H1 (cell line): ENCODE results near the gene SERPINB13. TPM values are rescaled to one million over a fixed set of nuclear protein-coding genes. Genes with fewer than 3 reads are reported as not detected.

Experiments used
- ATF2 ChIP-seq: IDR thresholded peaks from 2 replicates; pipeline ENCODE4 v1.6.1; 2012; ENCODE audit warnings: low read length, inconsistent platforms
- CEBPB ChIP-seq: IDR thresholded peaks from 2 replicates; pipeline ENCODE4 v1.6.1; 2012; ENCODE audit warnings: low read depth, low read length
- EP300 ChIP-seq, 2 experiments: IDR thresholded peaks; 1 replicate in 1 of 2; 2 replicates in 1 of 2; pipeline ENCODE4 v1.6.1; 2011 to 2012; ENCODE audit warnings: low read depth in 2 of 2, low read length in 2 of 2, mild to moderate bottlenecking in 2 of 2, borderline replicate concordance in 1 of 2, inconsistent platforms in 1 of 2, moderate library complexity in 1 of 2
- JUND ChIP-seq: IDR thresholded peaks from 2 replicates; pipeline ENCODE4 v1.6.1; 2011; ENCODE audit warnings: mild to moderate bottlenecking, improper control_type of control experiment, low read length
- KDM4A ChIP-seq: IDR thresholded peaks from one replicate; pipeline ENCODE4 v1.7.1; 2012; ENCODE audit warnings: low read depth, mild to moderate bottlenecking, moderate library complexity, low read length, inconsistent platforms; ENCODE audit not compliant: severe bottlenecking
- POLR2A ChIP-seq, 2 experiments: IDR thresholded peaks; 1 replicate in 1 of 2; 2 replicates in 1 of 2; pipeline ENCODE4 v1.6.1; 2011; ENCODE audit warnings: low read depth in 2 of 2, low read length in 2 of 2, mild to moderate bottlenecking in 2 of 2; ENCODE audit errors: control extremely low read depth in 1 of 2
- POLR2AphosphoS5 ChIP-seq: IDR thresholded peaks from 2 replicates; pipeline ENCODE4 v1.6.1; 2011; ENCODE audit warnings: low read depth, low read length
- RXRA ChIP-seq: IDR thresholded peaks from 2 replicates; pipeline ENCODE4 v1.6.1; 2011; ENCODE audit warnings: low read depth, mild to moderate bottlenecking, low read length, moderate library complexity; ENCODE audit not compliant: insufficient read depth
- SIRT6 ChIP-seq: IDR thresholded peaks from one replicate; pipeline ENCODE4 v1.7.1; 2012; ENCODE audit warnings: low read length, inconsistent platforms
- TAF7 ChIP-seq: optimal IDR thresholded peaks from 2 replicates; pipeline ENCODE3; 2011; ENCODE audit warnings: low read depth, mild to moderate bottlenecking, inconsistent platforms, low read length, moderate library complexity, borderline replicate concordance
- polyA plus RNA-seq, 7 experiments: library from polyadenylated mRNA; depleted of rRNA in 3 of 7; stranded (reverse) in 5 of 7; unstranded in 2 of 7; fragments of >200 nt in 5 of 7; fragments of 200-250 nt in 2 of 7; gene quantifications; 1 replicate in 5 of 7; 2 replicates in 1 of 7; 4 replicates in 1 of 7; pipeline versions ENCODE4 v1.2.1 to v1.2.3, GENCODE V29; 2011 to 2013; ENCODE audit warnings: missing spikeins in 2 of 7, mixed read lengths in 2 of 7
- total RNA-seq: library from RNA; stranded (reverse); fragmentation: NEBNext Ultra II Directional; extraction: Animal tissue kit (Norgen Biotek cat#: 25700); gene quantifications from 2 replicates; pipeline ENCODE4 v1.2.1, GENCODE V29; 2021
- TF ChIP-seq, protein P1 (sequence below): fragments of 300-600 bp; sonication (generic); IDR thresholded peaks from 2 replicates; pipeline ENCODE4 v1.7.1; 2012; ENCODE audit warnings: low read length, moderate library complexity, mild to moderate bottlenecking, inconsistent platforms; ENCODE audit not compliant: insufficient replicate concordance

The SERPINB13 gene
- total and polyA plus RNA-seq, 2 of the 8 experiments (the other 6 are each of a cell fraction or from before 2014, with no cell fraction given) = not detected

- TF ChIP-seq, protein P1, sequence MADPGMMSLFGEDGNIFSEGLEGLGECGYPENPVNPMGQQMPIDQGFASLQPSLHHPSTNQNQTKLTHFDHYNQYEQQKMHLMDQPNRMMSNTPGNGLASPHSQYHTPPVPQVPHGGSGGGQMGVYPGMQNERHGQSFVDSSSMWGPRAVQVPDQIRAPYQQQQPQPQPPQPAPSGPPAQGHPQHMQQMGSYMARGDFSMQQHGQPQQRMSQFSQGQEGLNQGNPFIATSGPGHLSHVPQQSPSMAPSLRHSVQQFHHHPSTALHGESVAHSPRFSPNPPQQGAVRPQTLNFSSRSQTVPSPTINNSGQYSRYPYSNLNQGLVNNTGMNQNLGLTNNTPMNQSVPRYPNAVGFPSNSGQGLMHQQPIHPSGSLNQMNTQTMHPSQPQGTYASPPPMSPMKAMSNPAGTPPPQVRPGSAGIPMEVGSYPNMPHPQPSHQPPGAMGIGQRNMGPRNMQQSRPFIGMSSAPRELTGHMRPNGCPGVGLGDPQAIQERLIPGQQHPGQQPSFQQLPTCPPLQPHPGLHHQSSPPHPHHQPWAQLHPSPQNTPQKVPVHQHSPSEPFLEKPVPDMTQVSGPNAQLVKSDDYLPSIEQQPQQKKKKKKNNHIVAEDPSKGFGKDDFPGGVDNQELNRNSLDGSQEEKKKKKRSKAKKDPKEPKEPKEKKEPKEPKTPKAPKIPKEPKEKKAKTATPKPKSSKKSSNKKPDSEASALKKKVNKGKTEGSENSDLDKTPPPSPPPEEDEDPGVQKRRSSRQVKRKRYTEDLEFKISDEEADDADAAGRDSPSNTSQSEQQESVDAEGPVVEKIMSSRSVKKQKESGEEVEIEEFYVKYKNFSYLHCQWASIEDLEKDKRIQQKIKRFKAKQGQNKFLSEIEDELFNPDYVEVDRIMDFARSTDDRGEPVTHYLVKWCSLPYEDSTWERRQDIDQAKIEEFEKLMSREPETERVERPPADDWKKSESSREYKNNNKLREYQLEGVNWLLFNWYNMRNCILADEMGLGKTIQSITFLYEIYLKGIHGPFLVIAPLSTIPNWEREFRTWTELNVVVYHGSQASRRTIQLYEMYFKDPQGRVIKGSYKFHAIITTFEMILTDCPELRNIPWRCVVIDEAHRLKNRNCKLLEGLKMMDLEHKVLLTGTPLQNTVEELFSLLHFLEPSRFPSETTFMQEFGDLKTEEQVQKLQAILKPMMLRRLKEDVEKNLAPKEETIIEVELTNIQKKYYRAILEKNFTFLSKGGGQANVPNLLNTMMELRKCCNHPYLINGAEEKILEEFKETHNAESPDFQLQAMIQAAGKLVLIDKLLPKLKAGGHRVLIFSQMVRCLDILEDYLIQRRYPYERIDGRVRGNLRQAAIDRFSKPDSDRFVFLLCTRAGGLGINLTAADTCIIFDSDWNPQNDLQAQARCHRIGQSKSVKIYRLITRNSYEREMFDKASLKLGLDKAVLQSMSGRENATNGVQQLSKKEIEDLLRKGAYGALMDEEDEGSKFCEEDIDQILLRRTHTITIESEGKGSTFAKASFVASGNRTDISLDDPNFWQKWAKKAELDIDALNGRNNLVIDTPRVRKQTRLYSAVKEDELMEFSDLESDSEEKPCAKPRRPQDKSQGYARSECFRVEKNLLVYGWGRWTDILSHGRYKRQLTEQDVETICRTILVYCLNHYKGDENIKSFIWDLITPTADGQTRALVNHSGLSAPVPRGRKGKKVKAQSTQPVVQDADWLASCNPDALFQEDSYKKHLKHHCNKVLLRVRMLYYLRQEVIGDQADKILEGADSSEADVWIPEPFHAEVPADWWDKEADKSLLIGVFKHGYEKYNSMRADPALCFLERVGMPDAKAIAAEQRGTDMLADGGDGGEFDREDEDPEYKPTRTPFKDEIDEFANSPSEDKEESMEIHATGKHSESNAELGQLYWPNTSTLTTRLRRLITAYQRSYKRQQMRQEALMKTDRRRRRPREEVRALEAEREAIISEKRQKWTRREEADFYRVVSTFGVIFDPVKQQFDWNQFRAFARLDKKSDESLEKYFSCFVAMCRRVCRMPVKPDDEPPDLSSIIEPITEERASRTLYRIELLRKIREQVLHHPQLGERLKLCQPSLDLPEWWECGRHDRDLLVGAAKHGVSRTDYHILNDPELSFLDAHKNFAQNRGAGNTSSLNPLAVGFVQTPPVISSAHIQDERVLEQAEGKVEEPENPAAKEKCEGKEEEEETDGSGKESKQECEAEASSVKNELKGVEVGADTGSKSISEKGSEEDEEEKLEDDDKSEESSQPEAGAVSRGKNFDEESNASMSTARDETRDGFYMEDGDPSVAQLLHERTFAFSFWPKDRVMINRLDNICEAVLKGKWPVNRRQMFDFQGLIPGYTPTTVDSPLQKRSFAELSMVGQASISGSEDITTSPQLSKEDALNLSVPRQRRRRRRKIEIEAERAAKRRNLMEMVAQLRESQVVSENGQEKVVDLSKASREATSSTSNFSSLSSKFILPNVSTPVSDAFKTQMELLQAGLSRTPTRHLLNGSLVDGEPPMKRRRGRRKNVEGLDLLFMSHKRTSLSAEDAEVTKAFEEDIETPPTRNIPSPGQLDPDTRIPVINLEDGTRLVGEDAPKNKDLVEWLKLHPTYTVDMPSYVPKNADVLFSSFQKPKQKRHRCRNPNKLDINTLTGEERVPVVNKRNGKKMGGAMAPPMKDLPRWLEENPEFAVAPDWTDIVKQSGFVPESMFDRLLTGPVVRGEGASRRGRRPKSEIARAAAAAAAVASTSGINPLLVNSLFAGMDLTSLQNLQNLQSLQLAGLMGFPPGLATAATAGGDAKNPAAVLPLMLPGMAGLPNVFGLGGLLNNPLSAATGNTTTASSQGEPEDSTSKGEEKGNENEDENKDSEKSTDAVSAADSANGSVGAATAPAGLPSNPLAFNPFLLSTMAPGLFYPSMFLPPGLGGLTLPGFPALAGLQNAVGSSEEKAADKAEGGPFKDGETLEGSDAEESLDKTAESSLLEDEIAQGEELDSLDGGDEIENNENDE = no peak
- TF ChIP-seq CEBPB (no peak), EP300 (IDR thresholded peaks at IDR 0.05; ENCODE audit: borderline replicate concordance in 1 of 2, low read depth in 2 of 2, low read length in 2 of 2) (no peak), ATF2 (no peak), RXRA (no peak), TAF7 (no peak), SIRT6 (no peak), JUND (no peak), POLR2AphosphoS5 (no peak), KDM4A (no peak), POLR2A (IDR thresholded peaks at IDR 0.05; ENCODE audit: control extremely low read depth in 1 of 2, low read depth in 2 of 2, low read length in 2 of 2) (no peak)
These were observed 43.1 kb upstream of the SERPINB13 start (continued) for GRCh38 chr18:63544017-63544416.
